HepG2 (cell line): ENCODE data around the gene SSR2. TPM values are rescaled to one million over a fixed set of nuclear protein-coding genes. Genes with fewer than 3 reads are reported as not detected.

Experiments used
- ELF1 ChIP-seq: sonication (generic); formaldehyde crosslinking; IDR thresholded peaks from 2 replicates; pipeline ENCODE4 v1.4.0; 2020; ENCODE audit warnings: missing genetic modification reagents
- HMGXB3 ChIP-seq: sonication (generic); formaldehyde crosslinking; IDR thresholded peaks from 2 replicates; pipeline ENCODE4 v1.4.0; 2020; ENCODE audit warnings: missing genetic modification reagents, borderline replicate concordance
- LCORL ChIP-seq, 2 experiments: fragments of 450-650 bp in 1 of 2; sonication (generic) in 1 of 2; formaldehyde crosslinking in 1 of 2; IDR thresholded peaks; 2 replicates each; pipeline versions ENCODE4 v1.5.0 to v1.6.1; 2017 to 2020; ENCODE audit warnings: antibody characterized with exemption in 1 of 2, missing genetic modification reagents in 1 of 2
- NCOA2 ChIP-seq: sonication (generic); formaldehyde crosslinking; IDR thresholded peaks from 2 replicates; pipeline ENCODE4 v1.8.0; 2022; ENCODE audit warnings: inconsistent platforms
- SAFB2 ChIP-seq: sonication (generic); formaldehyde crosslinking; IDR thresholded peaks from 2 replicates; pipeline ENCODE4 v1.5.1; 2020; ENCODE audit warnings: missing genetic modification reagents, low read depth, mild to moderate bottlenecking, borderline replicate concordance
- ZNF329 ChIP-seq: sonication (generic); formaldehyde crosslinking; IDR thresholded peaks from 2 replicates; pipeline ENCODE4 v1.9.0; 2021; ENCODE audit warnings: low read depth, mild to moderate bottlenecking, missing genetic modification reagents
- ZNF335 ChIP-seq: sonication (generic); formaldehyde crosslinking; IDR thresholded peaks from 2 replicates; pipeline ENCODE4 v1.4.0; 2020; ENCODE audit warnings: missing genetic modification reagents
- ZNF580 ChIP-seq: IDR thresholded peaks from 2 replicates; pipeline ENCODE4 v1.6.1; 2016; ENCODE audit warnings: low read depth, borderline replicate concordance
- ZNF607 ChIP-seq: sonication (generic); formaldehyde crosslinking; IDR thresholded peaks from 2 replicates; pipeline ENCODE4 v1.5.1; 2020; ENCODE audit warnings: missing genetic modification reagents, mild to moderate bottlenecking, borderline replicate concordance
- ZNF75D ChIP-seq: sonication (generic); formaldehyde crosslinking; IDR thresholded peaks from 2 replicates; pipeline ENCODE4 v1.8.1; 2023; ENCODE audit warnings: missing genetic modification reagents, mild to moderate bottlenecking, borderline replicate concordance
- ZNF850 ChIP-seq: sonication (generic); formaldehyde crosslinking; conservative IDR thresholded peaks from 2 replicates; pipeline ENCODE4 v1.9.0; 2021; ENCODE audit warnings: mild to moderate bottlenecking, missing genetic modification reagents
- polyA plus RNA-seq, 8 experiments: library from polyadenylated mRNA; depleted of rRNA in 3 of 8; stranded (reverse) in 7 of 8; unstranded in 1 of 8; fragments of >200 nt; fragmentation: Illumina TruSeq in 4 of 8; extraction: Trizol in 4 of 8; gene quantifications; 2 replicates each; pipeline versions ENCODE4 v1.2.1 to v1.2.3, GENCODE V29; 2011 to 2016; ENCODE audit warnings: low read depth in 4 of 8, missing spikeins in 1 of 8, mixed read lengths in 1 of 8; ENCODE audit not compliant: insufficient read depth in 1 of 8
- total RNA-seq, 5 experiments: library from RNA; depleted of rRNA; stranded (reverse); fragments of >200 nt; fragmentation: Illumina TruSeq; extraction: Trizol; gene quantifications; 2 replicates each; pipeline ENCODE4 v1.2.3, GENCODE V29; 2016; ENCODE audit warnings: low read depth in 1 of 5
- TF ChIP-seq, protein P1 (sequence below): sonication (generic); formaldehyde crosslinking; IDR thresholded peaks from 2 replicates; pipeline ENCODE4 v1.4.0; 2020; ENCODE audit warnings: mild to moderate bottlenecking, missing genetic modification reagents

Gene SSR2
- total and polyA plus RNA-seq, 2 of the 13 experiments (the other 11 are each of a cell fraction or from before 2014, with no cell fraction given) = 284 to 461 TPM

GRCh38 chr1:155977690-155978324 is 42.9 kb downstream of the SSR2 start (continued):
- TF ChIP-seq ZNF580 (CRISPR knock-in tag) (no peak), ZNF607 (no peak), HMGXB3 (CRISPR knock-in tag) (no peak), NCOA2 (CRISPR knock-in tag) (no peak), ZNF850 (CRISPR knock-in tag) (no peak), ZNF329 (CRISPR knock-in tag) (no peak), ZNF335 (no peak; the same call in 1 of the 2 replicates), ELF1 (CRISPR knock-in tag) (no peak), LCORL (IDR thresholded peaks at IDR 0.05) (no peak), LCORL (CRISPR knock-in tag; IDR thresholded peaks at IDR 0.05) (peak; percentile 36; the same call in 1 of the 2 replicates), ZNF75D (CRISPR knock-in tag) (no peak), SAFB2 (0 out of 2 replicates have a peak, but pooled peaks have one; percentile 24)
- TF ChIP-seq, protein P1, sequence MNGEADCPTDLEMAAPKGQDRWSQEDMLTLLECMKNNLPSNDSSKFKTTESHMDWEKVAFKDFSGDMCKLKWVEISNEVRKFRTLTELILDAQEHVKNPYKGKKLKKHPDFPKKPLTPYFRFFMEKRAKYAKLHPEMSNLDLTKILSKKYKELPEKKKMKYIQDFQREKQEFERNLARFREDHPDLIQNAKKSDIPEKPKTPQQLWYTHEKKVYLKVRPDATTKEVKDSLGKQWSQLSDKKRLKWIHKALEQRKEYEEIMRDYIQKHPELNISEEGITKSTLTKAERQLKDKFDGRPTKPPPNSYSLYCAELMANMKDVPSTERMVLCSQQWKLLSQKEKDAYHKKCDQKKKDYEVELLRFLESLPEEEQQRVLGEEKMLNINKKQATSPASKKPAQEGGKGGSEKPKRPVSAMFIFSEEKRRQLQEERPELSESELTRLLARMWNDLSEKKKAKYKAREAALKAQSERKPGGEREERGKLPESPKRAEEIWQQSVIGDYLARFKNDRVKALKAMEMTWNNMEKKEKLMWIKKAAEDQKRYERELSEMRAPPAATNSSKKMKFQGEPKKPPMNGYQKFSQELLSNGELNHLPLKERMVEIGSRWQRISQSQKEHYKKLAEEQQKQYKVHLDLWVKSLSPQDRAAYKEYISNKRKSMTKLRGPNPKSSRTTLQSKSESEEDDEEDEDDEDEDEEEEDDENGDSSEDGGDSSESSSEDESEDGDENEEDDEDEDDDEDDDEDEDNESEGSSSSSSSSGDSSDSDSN (CRISPR knock-in tag) = peak; percentile 48; the same call in 1 of the 2 replicates
